Suprapubic skin (tissue), 4 donors: Measurements from ENCODE around the gene CYP19A1.

Experiments
- CTCF ChIP-seq, 2 donors: fragments of 200-600 bp in 1 of 2; fragments of 450-650 bp in 1 of 2; sonication (generic) in 1 of 2; IDR thresholded peaks; one replicate each; pipeline ENCODE4 v1.5.1; 2016 to 2019; ENCODE audit warnings: antibody characterized with exemption in 2 of 2, mild to moderate bottlenecking in 1 of 2, moderate library complexity in 1 of 2
- EP300 ChIP-seq: sonication (generic); formaldehyde crosslinking; IDR thresholded peaks from one replicate; pipeline ENCODE4 v1.6.1; 2017; ENCODE audit warnings: antibody characterized with exemption
- POLR2A ChIP-seq, 2 donors: fragments of 450-650 bp; IDR thresholded peaks; one replicate each; pipeline ENCODE4 v1.6.1; 2017; ENCODE audit warnings: antibody characterized with exemption in 2 of 2, mild to moderate bottlenecking in 2 of 2, moderate library complexity in 2 of 2
- POLR2AphosphoS5 ChIP-seq, 3 donors: sonication (generic); formaldehyde crosslinking; IDR thresholded peaks; one replicate each; pipeline ENCODE4 v1.6.1; 2017; ENCODE audit warnings: antibody characterized with exemption in 3 of 3

GRCh38 chr15:51353976-51354375 is 15.6 kb upstream of the CYP19A1 start:
- TF ChIP-seq CTCF (IDR thresholded peaks at IDR 0.05) (no peak), POLR2A (IDR thresholded peaks at IDR 0.05) (no peak), EP300 (no peak), POLR2AphosphoS5 (IDR thresholded peaks at IDR 0.05) (no peak)
